PC-9 (cell line): ENCODE data around the gene LRRFIP1.

Experiments
- EZH2 ChIP-seq: fragments of 200-600 bp; sonication (generic); IDR thresholded peaks from 2 replicates; pipeline ENCODE4 v1.8.0; 2017; ENCODE audit warnings: antibody characterized with exemption, low read depth
- TF ChIP-seq, protein P1 (sequence below): fragments of 200-600 bp; sonication (generic); conservative IDR thresholded peaks from 2 replicates; pipeline ENCODE4 v1.6.1; 2017; ENCODE audit warnings: mixed run types, antibody characterized with exemption, mild to moderate bottlenecking, moderate library complexity

GRCh38 chr2:237665713-237666143 lies 38.3 kb downstream of the LRRFIP1 start:
- TF ChIP-seq, protein P1, sequence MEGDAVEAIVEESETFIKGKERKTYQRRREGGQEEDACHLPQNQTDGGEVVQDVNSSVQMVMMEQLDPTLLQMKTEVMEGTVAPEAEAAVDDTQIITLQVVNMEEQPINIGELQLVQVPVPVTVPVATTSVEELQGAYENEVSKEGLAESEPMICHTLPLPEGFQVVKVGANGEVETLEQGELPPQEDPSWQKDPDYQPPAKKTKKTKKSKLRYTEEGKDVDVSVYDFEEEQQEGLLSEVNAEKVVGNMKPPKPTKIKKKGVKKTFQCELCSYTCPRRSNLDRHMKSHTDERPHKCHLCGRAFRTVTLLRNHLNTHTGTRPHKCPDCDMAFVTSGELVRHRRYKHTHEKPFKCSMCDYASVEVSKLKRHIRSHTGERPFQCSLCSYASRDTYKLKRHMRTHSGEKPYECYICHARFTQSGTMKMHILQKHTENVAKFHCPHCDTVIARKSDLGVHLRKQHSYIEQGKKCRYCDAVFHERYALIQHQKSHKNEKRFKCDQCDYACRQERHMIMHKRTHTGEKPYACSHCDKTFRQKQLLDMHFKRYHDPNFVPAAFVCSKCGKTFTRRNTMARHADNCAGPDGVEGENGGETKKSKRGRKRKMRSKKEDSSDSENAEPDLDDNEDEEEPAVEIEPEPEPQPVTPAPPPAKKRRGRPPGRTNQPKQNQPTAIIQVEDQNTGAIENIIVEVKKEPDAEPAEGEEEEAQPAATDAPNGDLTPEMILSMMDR, result no peak
- no peak for TF ChIP-seq EZH2
